ENCODE measurements around the gene MYRIP.

DNA sequence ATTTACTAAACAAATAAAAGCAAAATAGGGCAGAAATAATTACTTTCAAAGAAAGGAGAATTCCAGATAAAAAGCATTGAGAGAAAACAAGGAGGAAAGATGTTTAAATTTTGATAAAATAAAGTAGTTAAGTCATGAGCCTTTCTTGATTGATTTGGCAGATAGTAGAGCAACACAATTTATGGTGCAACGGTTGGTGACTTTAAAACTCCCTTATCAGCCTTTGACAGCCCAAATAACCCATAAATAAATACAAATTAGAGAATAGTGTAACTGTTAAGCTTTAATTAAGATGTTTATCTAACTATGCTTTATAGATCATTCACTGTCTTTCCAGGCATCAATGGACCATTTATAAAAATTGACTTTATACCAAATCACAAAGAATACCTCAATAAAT is 446.1 kb downstream of the MYRIP start:
- no peak for TF ChIP-seq POLR2A (IDR thresholded peaks at IDR 0.05)
- TF ChIP-seq, protein P1, sequence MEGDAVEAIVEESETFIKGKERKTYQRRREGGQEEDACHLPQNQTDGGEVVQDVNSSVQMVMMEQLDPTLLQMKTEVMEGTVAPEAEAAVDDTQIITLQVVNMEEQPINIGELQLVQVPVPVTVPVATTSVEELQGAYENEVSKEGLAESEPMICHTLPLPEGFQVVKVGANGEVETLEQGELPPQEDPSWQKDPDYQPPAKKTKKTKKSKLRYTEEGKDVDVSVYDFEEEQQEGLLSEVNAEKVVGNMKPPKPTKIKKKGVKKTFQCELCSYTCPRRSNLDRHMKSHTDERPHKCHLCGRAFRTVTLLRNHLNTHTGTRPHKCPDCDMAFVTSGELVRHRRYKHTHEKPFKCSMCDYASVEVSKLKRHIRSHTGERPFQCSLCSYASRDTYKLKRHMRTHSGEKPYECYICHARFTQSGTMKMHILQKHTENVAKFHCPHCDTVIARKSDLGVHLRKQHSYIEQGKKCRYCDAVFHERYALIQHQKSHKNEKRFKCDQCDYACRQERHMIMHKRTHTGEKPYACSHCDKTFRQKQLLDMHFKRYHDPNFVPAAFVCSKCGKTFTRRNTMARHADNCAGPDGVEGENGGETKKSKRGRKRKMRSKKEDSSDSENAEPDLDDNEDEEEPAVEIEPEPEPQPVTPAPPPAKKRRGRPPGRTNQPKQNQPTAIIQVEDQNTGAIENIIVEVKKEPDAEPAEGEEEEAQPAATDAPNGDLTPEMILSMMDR (IDR thresholded peaks at IDR 0.05): no peak
- no peak for TF ChIP-seq POLR2AphosphoS5 (IDR thresholded peaks at IDR 0.05)
